ENCODE results near the gene TPSD1. TPM values are rescaled to one million over a fixed set of nuclear protein-coding genes. Genes with fewer than 3 reads are reported as not detected.
A peak's percentile ranks its signal among the peaks of the same experiment; 100 is the strongest.
"Not testable (repeated sequence)": the region's sequence is repeated elsewhere in the genome, so short reads cannot be mapped to it uniquely, and the experiment has no call there.

TPSD1 gene
- total RNA-seq, 1 donor, result 0.54 TPM

- no peak for DNase-seq (ENCODE audit: low read depth in 2 of 3, low spot score in 2 of 3)
These were observed 38.2 kb downstream of the TPSD1 start for GRCh38 chr16:1293921-1294656.

DNA sequence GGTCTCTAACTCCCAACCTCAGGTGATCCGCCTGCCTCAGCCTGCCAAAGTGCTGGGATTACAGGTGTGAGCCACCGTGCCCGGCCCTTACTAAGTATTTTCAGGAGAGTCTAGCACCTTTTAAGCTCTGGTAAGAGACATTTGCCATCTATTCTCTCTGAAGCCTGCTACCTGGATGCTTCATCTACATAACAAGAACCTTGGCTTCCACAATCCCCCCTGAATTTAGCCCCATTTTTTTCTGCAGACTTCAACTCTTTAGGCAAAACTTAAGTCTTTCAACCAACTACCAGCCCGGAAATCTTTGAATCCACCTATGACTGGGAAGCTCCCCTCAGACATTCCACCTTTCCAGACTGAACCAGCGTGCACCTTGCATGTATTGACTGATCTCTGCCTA is 39.6 kb downstream of the TPSD1 start:
- DNase-seq (ENCODE audit: low read depth in 2 of 3, low spot score in 2 of 3), result no peak

GRCh38 chr16:1296688-1297017 is 40.8 kb downstream of the TPSD1 start:
- not testable (repeated sequence) for DNase-seq (ENCODE audit: low read depth in 2 of 3, low spot score in 2 of 3)

DNA sequence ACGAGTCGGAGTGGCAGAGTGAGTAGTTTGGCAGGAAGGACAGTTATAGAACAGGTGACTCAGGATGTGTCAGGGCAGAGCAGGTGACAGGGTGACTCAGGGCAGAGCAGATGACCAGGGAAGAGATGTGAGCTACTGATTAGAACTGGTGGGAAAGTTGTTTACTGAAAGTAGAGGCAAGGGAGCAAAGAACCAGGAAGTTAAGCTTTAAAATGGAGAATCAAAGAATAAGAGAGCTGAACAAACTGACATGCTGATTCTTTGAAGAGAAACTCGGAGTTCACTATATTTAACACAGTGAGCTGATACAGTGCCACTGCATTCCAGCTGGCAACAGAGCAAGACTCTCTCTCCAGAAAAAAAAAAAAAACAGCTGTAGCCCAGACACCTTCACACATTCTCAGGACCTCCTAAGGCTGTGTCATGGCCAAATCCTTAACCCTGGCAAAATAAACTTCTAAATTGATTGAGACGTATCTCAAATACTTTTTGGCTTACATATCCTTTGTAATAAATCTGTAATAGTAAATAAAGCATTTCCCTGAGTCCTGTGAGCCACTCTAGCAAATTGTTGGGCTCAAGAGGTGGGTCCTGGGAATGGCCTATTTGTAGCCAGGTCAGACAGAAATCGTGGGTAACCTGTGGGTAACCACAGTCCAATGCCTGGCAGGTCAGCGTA is 41.3 kb downstream of the TPSD1 start:
- DNase-seq (ENCODE audit: low read depth in 2 of 3, low spot score in 2 of 3), result no peak

GRCh38 chr16:1298406-1298805 is 42.5 kb downstream of the TPSD1 start:
- DNase-seq (ENCODE audit: low read depth in 2 of 3, low spot score in 2 of 3), result no peak

DNA sequence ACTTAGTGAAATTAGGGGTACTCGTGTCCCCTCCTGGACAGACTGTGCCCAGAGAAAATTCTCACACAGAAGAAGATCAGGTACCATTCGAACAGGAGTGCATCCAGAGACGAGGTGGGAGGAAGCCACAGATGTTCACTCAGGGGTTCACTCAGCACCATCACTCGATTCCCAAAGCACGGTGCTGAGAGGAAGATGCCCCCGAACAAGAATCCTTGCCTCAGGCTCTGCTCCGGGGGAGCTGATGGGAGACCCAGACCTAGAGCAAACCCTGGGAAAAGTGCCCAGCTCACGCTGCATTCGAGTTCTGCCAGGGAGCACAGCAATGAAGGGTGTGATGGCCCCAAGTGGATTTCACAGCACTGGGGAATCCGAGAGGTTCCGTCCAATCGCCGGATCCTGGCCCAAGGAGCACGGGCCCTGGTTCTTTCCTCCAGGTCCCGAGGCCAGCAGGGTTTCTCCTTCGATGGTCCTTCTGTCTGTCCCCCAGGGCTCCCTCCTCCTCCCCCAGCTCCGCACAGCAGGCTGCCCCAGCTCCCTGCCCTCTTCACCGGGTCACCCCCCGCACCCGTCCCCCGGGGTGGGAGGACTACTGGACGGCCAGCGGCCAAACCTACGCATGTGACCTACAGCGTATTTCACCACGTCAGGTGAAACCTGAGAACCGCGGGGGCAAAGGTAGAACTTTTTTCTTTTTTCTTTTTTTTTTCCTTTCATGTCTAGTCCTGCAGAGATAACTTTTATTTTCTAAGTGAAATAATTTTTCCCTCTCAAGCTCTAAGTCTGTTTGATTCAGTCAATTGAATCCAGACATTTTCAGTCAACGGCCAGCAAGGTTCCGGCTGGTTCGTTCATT is 43.4 kb downstream of the TPSD1 start:
- no peak for DNase-seq (ENCODE audit: low read depth in 2 of 3, low spot score in 2 of 3)

DNA sequence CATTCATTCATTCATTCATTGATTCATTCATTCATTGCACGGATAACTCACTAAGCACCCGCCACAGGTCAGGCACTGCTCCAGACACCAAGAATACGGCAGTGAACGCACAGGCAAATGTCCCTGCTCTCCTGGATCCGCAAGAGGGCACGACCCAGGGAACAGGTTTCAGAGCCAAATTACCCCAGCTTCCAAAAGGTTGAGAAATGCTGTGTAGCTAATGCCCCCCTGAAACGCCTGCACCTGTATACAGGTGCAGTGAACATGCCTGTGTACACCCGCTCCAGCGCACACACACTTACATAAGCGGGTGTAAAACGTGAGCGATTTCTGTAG is 44.0 kb downstream of the TPSD1 start:
- no peak for DNase-seq (ENCODE audit: low read depth in 2 of 3, low spot score in 2 of 3)

DNA sequence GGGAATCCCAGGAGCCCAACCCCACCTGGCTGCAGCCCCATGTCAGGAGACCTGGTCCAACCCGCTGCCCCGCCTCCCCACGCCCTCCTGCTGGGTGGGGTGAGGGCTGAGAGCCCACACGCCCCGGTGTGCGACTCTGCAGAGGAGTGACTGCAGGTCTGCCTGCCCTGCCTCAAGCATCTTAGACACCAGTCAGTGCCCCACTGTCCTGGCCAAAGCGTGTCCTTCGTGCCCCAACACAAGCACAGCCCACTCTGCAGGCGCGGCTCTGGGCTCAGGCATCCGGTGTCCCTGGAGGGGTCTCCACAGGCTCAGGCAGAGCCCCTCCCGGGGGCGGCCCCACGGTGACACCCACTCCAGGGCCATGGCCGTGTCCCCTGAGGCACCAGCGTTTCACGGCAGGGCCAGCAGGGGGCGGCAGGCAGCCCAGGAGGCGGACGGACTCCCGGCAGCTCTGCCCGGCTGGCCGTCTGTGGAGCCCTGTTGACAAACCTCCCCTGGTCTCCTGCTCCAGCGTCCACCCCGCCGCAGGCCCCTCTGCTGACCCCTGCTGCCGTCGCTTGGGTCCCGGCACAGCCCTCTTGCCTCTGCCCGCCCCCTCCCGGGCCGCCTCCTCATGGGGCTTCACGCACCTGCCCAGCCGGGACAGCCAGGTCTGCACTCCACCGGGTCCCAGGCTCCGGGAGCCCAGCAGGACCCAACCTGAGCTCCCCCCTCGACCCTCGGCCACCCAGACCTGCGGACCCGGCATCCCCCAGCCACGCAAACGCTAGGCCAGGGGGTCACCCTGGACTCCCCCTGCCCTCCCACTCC is 45.0 kb downstream of the TPSD1 start:
- peak; percentile 37 to 71 (median 58) for DNase-seq (ENCODE audit: low read depth in 2 of 3, low spot score in 2 of 3)

DNA sequence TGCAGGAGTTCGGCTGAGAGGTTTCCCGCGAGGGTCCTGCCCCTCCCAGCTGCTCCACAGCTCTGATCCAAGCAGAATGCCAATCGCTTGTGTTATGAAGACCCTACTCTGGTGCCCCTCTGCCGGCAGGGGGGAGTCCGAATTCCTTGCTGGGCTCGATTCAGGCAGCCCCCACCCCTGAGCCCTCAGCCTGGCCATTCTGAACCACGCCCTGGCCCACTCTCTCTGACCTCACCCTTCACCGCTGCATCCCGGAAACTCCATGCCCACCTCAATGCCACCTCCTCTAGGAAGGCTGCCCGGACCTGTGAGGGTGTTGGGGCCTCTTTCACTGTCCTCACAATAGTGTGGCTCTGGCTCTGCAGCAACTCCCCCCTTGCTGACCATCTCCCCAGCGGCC is 45.7 kb downstream of the TPSD1 start:
- no peak for DNase-seq (ENCODE audit: low read depth in 2 of 3, low spot score in 2 of 3)

DNA sequence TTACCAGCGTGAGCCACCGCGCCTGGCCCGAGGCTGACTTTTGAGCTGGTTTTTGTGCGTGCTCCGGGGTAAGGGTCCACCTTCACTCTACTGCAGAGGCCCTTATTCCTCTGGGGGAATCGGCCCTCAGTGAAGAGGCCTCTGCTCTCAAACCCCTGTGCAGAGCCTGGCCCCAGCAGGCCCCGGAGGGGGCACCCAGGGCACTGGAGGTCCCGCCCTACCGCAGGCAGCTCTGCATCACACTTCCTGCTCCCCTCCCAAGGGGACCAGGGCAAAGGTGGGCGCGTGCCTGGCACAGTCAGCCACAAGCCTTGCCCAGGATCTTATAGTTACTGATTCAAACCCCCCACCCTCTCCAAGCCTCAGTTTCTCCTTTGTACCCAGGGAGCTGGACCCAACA is 50.0 kb downstream of the TPSD1 start:
- DNase-seq (ENCODE audit: low read depth in 2 of 3, low spot score in 2 of 3), result no peak

DNA sequence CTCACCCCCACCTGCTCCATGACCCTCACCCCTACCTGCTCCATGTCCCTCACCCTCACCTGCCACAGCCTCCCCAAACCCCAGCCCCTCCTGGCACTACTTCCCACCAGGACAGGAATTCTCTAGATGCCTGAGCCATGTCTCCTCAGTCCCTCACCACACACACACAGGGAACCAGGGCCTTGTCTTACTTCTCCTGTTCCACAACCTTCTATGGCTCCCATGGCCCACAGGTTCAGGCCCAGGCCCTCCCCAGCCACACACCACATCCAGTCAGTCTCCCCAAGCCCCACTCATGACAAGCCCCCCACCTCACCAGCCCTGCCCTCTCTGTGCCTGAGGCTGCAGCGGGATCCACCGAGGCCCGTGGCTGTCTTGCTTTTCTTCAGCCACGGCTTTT is 50.5 kb downstream of the TPSD1 start:
- no peak for DNase-seq (ENCODE audit: low read depth in 2 of 3, low spot score in 2 of 3)

DNA sequence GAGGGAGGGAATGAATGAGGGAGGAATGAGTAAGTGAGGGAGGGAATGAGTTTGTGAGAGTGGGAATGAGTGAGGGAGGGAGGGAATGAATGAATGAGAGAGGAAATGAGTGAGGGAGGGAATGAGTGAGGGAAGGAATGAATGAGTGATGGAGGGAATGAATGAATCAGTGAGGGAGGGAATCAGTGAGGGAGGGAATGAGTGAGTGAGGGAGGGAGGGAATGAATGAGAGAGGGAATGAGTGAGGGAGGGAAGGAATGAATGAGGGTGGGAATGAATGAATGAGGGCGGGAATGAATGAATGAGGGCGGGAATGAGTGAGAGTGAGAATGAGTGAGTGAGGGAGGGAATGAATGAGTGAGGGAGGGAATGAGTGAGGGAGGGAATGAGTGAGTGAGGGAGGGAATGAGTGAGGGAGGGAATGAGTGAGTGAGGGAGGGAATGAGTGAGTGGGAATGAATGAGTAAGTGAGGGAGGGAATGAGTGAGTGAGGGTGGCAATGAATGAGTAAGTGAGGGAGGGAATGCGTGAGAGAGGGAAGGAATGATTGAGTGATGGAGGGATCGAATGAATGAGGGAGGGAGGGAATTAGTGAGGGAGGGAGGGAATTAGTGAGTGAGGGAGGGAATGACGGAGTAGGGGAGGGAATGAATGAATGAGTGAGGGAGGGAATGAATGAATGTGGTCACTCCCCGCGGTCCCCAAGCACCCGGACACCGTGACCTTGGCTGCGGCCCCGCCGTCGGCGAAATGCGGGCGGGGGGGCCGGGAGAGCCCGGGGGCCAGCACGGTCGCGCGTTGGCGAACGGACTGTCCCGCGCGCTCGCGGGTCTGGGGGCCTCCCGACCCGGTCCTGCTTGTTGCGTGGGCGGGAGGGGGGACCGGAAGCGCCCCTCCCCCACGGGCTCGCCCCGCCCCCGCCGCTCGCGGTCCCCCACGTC is 52.4 kb downstream of the TPSD1 start:
- DNase-seq (ENCODE audit: low read depth in 2 of 3, low spot score in 2 of 3), result peak in 1 of 3 donors; percentile 67

Other genes with a start within 250 kb of the TPSD1 start
- gene SSTR5, start 183.3 kb upstream of the TPSD1 start, total RNA-seq, result not detected
- not detected for gene C1QTNF8, start 159.8 kb upstream of the TPSD1 start, total RNA-seq
- gene CACNA1H, start 103.0 kb upstream of the TPSD1 start, total RNA-seq, result under 0.01 TPM
- gene TPSG1, start 30.8 kb upstream of the TPSD1 start, total RNA-seq, result not detected
- 8.9 TPM for gene TPSB2, start 25.9 kb upstream of the TPSD1 start, total RNA-seq
- 72.2 TPM for gene TPSAB1, start 15.4 kb upstream of the TPSD1 start, total RNA-seq
- gene UBE2I, start 53.6 kb downstream of the TPSD1 start, total RNA-seq, result 67.6 TPM
- gene BAIAP3, start 77.6 kb downstream of the TPSD1 start, total RNA-seq, result 27.7 TPM
- 48.2 TPM for gene TSR3, start 95.8 kb downstream of the TPSD1 start, total RNA-seq
- gene GNPTG, start 95.9 kb downstream of the TPSD1 start, total RNA-seq, result 56.0 TPM
- gene UNKL, start 158.6 kb downstream of the TPSD1 start, total RNA-seq, result 45.5 TPM
- gene UQCC4, start 164.7 kb downstream of the TPSD1 start, total RNA-seq, result 18.0 TPM
- 5.1 TPM for gene PERCC1, start 175.0 kb downstream of the TPSD1 start, total RNA-seq
- 0.54 TPM for gene CCDC154, start 188.5 kb downstream of the TPSD1 start, total RNA-seq
- gene CLCN7, start 219.0 kb downstream of the TPSD1 start, total RNA-seq, result 134 TPM
- 0.27 TPM for gene PTX4, start 232.9 kb downstream of the TPSD1 start, total RNA-seq
- gene TELO2, start 237.3 kb downstream of the TPSD1 start, total RNA-seq, result 33.7 TPM